Measurements from ENCODE around the gene CTRB2.

- TF ChIP-seq CTCF (IDR thresholded peaks at IDR 0.05) (no peak), EP300 (IDR thresholded peaks at IDR 0.05) (no peak)
Measured at GRCh38 chr16:75169899-75170405, 37.0 kb downstream of the CTRB2 start.

Data from suprapubic skin (tissue), 3 donors.